ENCODE data around the gene PIK3CD.

DNA sequence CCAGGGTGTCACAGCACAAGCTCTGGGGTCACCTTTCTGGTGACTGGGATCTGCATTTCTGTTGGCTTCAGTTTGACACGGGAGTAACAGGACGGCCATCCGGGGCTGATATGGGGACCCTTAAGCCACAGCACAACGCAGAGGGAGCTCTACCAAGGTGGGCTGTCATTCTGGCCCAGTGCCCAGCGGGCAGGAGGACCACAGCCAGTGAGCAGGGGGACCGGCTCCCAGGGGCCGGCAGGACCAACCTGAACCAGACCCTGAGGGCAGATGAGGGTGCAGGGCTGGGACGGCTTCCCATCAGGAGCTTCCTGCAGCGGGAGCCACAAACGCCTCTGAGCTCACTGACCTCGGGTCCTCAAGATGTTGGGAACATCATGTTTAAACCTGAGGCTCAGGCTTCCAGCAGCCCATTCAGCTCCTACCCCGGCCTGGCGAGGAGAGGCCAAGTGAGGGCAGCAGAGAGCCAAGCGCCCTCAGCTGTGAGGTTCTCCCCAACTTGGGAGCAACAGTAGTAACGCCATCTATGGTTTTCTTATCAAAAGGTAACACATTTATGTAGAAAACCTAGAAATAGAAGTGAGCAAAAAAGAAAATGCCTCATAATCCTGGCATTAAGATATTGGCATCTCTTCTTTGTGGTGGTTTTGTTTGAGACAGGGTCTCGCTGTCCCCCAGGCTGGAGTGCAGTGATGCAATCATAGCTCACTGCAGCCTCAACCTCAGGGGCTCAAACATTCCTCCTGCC, 36.0 kb upstream of the PIK3CD start:
- TF ChIP-seq CTCF (conservative IDR thresholded peaks at IDR 0.05; ENCODE audit: low read length) = peak; percentile 89
- no peak for TF ChIP-seq EZH2phosphoT487 (IDR thresholded peaks at IDR 0.05; ENCODE audit: borderline replicate concordance, low read depth, low read length)
